Endothelial cell (in vitro differentiated cells): ENCODE measurements around the gene EDN2. TPM values are rescaled to one million over a fixed set of nuclear protein-coding genes. Genes with fewer than 3 reads are reported as not detected.

ENCODE experiments used
- DNase-seq: peaks from one replicate; pipeline ENCODE4 v3.0.0; 2021; ENCODE audit warnings: low spot score
- H3K27ac Mint-ChIP-seq: one replicate; pipeline ENCODE4 v1.8.0; 2021; ENCODE audit warnings: mixed read lengths, inconsistent platforms; ENCODE audit not compliant: unreplicated experiment
- H3K27me3 Mint-ChIP-seq: one replicate; pipeline ENCODE4 v1.8.0; 2021; ENCODE audit warnings: mild to moderate bottlenecking, moderate library complexity, mixed read lengths, inconsistent platforms; ENCODE audit not compliant: unreplicated experiment
- H3K36me3 Mint-ChIP-seq: one replicate; pipeline ENCODE4 v1.8.0; 2021; ENCODE audit warnings: mild to moderate bottlenecking, low read depth, mixed read lengths, inconsistent platforms; ENCODE audit not compliant: unreplicated experiment
- H3K4me1 Mint-ChIP-seq: one replicate; pipeline ENCODE4 v1.8.0; 2021; ENCODE audit warnings: mild to moderate bottlenecking, mixed read lengths, inconsistent platforms; ENCODE audit not compliant: unreplicated experiment
- H3K4me3 Mint-ChIP-seq: one replicate; pipeline ENCODE4 v1.8.0; 2021; ENCODE audit warnings: mild to moderate bottlenecking, mixed read lengths, inconsistent platforms; ENCODE audit not compliant: unreplicated experiment
- H3K9me3 Mint-ChIP-seq: one replicate; pipeline ENCODE4 v1.8.0; 2021; ENCODE audit warnings: mixed read lengths, inconsistent platforms; ENCODE audit not compliant: unreplicated experiment
- total RNA-seq: library from RNA; stranded (reverse); fragmentation: NEBNext Ultra II Directional; extraction: Animal tissue kit (Norgen Biotek cat#: 25700); gene quantifications from one replicate; pipeline ENCODE4 v1.2.1, GENCODE V29; 2021; ENCODE audit not compliant: unreplicated experiment
- TF ChIP-seq, protein P1 (sequence below): fragments of 200-600 bp; sonication (generic); IDR thresholded peaks from one replicate; pipeline ENCODE4 v1.5.0; 2021; ENCODE audit warnings: antibody characterized with exemption; ENCODE audit not compliant: unreplicated experiment

The EDN2 gene
- total RNA-seq, 1 donor from 2014 or later: 0.21 TPM

DNA sequence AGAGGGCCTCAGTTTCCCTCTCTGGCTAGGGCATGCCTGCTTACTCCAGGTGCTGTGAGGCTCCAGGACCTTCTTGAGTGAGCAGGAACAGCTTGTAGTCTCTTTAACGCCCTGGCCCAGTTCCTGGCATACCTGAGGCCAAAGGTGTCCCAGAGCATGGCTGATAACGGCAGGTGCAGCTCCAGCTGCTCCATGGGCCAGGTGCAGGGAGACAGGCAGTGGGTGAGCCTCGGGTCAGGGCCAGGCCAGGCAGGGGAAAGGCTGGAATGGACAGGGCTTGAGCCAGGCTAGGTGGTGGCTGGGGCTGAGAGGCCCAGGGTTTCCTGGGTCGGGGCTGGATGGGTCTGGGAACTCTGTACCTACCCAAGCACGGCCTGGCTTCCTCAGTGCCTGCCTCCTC, 18.3 kb downstream of the EDN2 start:
- Mint-ChIP-seq H3K36me3 (no peaks in the 10 kb centered on the region), H3K4me3 (no peak overlapping the region), H3K27me3 (no peaks in the 10 kb centered on the region), H3K27ac (no peak overlapping the region), H3K9me3 (no peaks in the 10 kb centered on the region), H3K4me1 (no peaks in the 10 kb centered on the region)
- DNase-seq: no peak
- TF ChIP-seq, protein P1, sequence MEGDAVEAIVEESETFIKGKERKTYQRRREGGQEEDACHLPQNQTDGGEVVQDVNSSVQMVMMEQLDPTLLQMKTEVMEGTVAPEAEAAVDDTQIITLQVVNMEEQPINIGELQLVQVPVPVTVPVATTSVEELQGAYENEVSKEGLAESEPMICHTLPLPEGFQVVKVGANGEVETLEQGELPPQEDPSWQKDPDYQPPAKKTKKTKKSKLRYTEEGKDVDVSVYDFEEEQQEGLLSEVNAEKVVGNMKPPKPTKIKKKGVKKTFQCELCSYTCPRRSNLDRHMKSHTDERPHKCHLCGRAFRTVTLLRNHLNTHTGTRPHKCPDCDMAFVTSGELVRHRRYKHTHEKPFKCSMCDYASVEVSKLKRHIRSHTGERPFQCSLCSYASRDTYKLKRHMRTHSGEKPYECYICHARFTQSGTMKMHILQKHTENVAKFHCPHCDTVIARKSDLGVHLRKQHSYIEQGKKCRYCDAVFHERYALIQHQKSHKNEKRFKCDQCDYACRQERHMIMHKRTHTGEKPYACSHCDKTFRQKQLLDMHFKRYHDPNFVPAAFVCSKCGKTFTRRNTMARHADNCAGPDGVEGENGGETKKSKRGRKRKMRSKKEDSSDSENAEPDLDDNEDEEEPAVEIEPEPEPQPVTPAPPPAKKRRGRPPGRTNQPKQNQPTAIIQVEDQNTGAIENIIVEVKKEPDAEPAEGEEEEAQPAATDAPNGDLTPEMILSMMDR: no peak

DNA sequence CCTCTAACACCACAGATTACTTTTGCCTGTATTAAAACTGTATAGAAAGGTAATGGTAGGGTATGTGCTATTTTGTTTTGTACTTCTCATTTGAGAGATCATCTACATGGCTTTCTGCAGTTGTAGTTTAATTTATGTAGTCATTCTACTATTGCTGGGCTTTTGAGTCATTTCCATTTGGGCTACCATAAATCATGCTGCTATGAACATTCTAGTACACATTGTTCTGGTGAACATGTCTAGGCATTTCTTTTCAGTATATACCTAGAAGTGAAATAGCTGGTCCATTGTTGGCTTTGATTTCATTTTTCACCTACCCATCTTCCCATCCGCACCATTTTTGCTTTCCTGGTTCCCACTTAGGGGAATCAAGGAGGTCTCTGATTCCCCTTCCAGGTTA, 18.7 kb downstream of the EDN2 start:
- no peak overlapping the region for H3K4me3 Mint-ChIP-seq
- no peaks in the 10 kb centered on the region for H3K4me1 Mint-ChIP-seq
- DNase-seq: no peak
- TF ChIP-seq, protein P1: no peak
- H3K36me3 Mint-ChIP-seq: no peaks in the 10 kb centered on the region
- no peaks in the 10 kb centered on the region for H3K9me3 Mint-ChIP-seq
- no peaks in the 10 kb centered on the region for H3K27me3 Mint-ChIP-seq
- no peak overlapping the region for H3K27ac Mint-ChIP-seq

DNA sequence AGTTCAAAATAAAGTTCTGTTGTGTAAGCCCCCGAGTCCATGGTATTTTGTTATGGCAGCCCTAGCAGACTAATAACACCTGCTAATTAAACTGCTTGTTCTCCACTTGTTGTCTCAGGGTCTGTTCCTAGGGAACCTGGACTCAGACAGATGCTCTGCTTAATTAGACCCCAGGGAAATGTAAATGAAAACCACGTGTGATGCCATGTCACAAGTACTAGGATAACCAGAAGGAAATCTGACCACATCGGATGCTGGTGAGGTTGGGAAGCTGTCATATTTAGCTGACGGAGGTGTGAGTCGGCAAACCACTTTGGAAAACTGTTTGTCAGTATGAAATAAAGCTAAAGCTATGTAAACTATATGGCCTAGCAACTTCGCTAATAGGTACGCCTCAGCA, 19.6 kb downstream of the EDN2 start:
- DNase-seq: no peak
- Mint-ChIP-seq H3K4me1 (no peaks in the 10 kb centered on the region), H3K4me3 (no peak overlapping the region), H3K27ac (no peak overlapping the region), H3K36me3 (no peaks in the 10 kb centered on the region), H3K9me3 (no peaks in the 10 kb centered on the region), H3K27me3 (no peaks in the 10 kb centered on the region)
- TF ChIP-seq, protein P1: no peak

DNA sequence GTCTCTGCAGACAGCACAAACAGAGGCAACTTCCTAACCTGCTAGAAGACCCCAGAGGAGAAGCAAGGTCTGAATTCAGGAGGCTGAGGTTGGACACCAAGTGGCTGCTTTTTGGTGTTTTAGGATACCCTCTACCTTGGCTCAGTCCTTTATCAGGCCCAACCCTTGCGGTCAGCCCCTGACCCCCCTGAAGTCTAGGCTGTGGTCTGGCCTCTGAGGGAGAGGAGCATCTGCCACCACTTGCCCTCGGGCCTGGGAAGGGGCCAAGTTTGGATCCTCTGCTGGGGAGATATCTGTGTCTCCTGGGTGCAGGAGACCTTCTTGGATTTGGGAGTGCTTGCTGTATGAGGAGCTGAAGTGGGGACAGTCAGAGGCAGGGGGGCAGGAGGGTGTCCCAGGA, 21.0 kb downstream of the EDN2 start:
- no peak for DNase-seq
- Mint-ChIP-seq H3K36me3 (no peaks in the 10 kb centered on the region), H3K27ac (no peak overlapping the region), H3K4me1 (no peaks in the 10 kb centered on the region), H3K4me3 (no peak overlapping the region), H3K27me3 (no peaks in the 10 kb centered on the region), H3K9me3 (no peaks in the 10 kb centered on the region)
- TF ChIP-seq, protein P1: no peak

DNA sequence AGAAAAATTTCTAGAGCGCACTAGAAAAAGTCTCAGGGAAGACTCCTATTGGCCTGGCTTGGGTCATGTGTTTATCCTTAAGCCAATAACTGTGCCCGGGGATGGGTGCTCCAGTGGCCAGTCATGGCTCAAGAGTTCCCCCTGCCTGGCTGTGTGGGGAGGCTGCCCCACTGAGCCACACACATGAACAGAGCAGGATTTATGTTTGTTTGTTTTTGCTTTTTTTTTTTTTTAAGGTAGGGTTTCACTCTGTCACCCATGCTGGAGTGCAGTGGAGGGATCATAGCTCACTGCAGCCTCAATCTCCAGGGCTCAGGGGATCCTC, 21.8 kb downstream of the EDN2 start:
- no peak overlapping the region for H3K27ac Mint-ChIP-seq
- no peaks in the 10 kb centered on the region for H3K9me3 Mint-ChIP-seq
- no peaks in the 10 kb centered on the region for H3K27me3 Mint-ChIP-seq
- H3K4me3 Mint-ChIP-seq: no peak overlapping the region
- TF ChIP-seq, protein P1: no peak
- no peaks in the 10 kb centered on the region for H3K4me1 Mint-ChIP-seq
- no peak for DNase-seq
- H3K36me3 Mint-ChIP-seq: no peaks in the 10 kb centered on the region
